HG03039 (cell line): ENCODE data around the gene CUL3.
"Not testable (repeated sequence)": the region's sequence is repeated elsewhere in the genome, so short reads cannot be mapped to it uniquely, and the experiment has no call there.

ENCODE experiments used
- ATAC-seq: cut with Tn5 transposase; IDR thresholded peaks from one replicate; pipeline ENCODE4 v1.9.1; 2021; ENCODE audit warnings: mild to moderate bottlenecking, moderate library complexity; ENCODE audit not compliant: unreplicated experiment

Gene CUL3

GRCh38 chr2:224583033-224583432, 2.1 kb downstream of the CUL3 start:
- not testable (repeated sequence) for ATAC-seq

GRCh38 chr2:224580248-224580647, 4.9 kb downstream of the CUL3 start:
- no peak for ATAC-seq

GRCh38 chr2:224579411-224579810, 5.8 kb downstream of the CUL3 start:
- no peak for ATAC-seq

- no peak for ATAC-seq
Measured at GRCh38 chr2:224577541-224577940, 7.6 kb downstream of the CUL3 start.

- ATAC-seq, result peak; percentile 68
Measured at GRCh38 chr2:224576088-224576715, 9.0 kb downstream of the CUL3 start.

GRCh38 chr2:224574423-224575084, 10.6 kb downstream of the CUL3 start:
- ATAC-seq, result no peak

GRCh38 chr2:224573724-224574123, 11.4 kb downstream of the CUL3 start:
- ATAC-seq, result no peak

- ATAC-seq, result no peak
Measured at GRCh38 chr2:224572338-224572737, 12.8 kb downstream of the CUL3 start.

- ATAC-seq, result no peak
Measured at GRCh38 chr2:224570328-224570993, 14.7 kb downstream of the CUL3 start.

GRCh38 chr2:224569654-224570053, 15.5 kb downstream of the CUL3 start:
- no peak for ATAC-seq

- ATAC-seq, result no peak
Measured at GRCh38 chr2:224565452-224566035, 19.6 kb downstream of the CUL3 start.

- no peak for ATAC-seq
Measured at GRCh38 chr2:224563537-224563936, 21.6 kb downstream of the CUL3 start.

- no peak for ATAC-seq
Measured at GRCh38 chr2:224562831-224563230, 22.3 kb downstream of the CUL3 start.

GRCh38 chr2:224561234-224562005, 23.7 kb downstream of the CUL3 start:
- peak; percentile 51 for ATAC-seq

GRCh38 chr2:224560549-224560948, 24.6 kb downstream of the CUL3 start:
- ATAC-seq, result no peak

- ATAC-seq, result no peak
Measured at GRCh38 chr2:224557610-224558009, 27.6 kb downstream of the CUL3 start.

GRCh38 chr2:224556381-224556780, 28.8 kb downstream of the CUL3 start:
- ATAC-seq, result no peak

GRCh38 chr2:224555823-224556366, 29.3 kb downstream of the CUL3 start:
- ATAC-seq, result no peak

- no peak for ATAC-seq
Measured at GRCh38 chr2:224552771-224553170, 32.4 kb downstream of the CUL3 start.

- no peak for ATAC-seq
Measured at GRCh38 chr2:224551693-224552092, 33.5 kb downstream of the CUL3 start.

GRCh38 chr2:224546926-224547325, 38.2 kb downstream of the CUL3 start:
- no peak for ATAC-seq
